ENCODE data around the gene GPSM1.

DNA sequence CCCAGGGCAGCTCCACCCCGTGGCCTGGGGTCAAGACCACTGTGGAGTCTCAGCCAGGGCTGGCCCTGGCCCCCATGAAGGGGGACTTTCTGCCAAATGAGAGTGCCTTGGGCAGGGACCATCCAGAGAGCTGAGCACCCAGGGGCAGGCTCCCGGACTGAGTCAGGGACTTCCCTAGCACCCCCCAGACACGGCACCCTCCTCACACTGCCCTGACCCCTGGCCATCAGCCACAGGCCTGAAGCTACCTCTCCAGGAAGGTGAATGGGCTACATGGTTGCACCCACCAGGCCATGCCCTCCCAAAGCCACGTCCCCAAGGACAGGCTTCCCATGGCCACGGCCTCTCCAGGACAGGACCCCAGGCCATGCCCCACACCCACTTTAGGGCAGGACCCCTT, 32.9 kb upstream of the GPSM1 start:
- TF ChIP-seq POLR2AphosphoS5 (IDR thresholded peaks at IDR 0.05) = no peak
- no peak for TF ChIP-seq POLR2A (IDR thresholded peaks at IDR 0.05)
- TF ChIP-seq, protein P1, sequence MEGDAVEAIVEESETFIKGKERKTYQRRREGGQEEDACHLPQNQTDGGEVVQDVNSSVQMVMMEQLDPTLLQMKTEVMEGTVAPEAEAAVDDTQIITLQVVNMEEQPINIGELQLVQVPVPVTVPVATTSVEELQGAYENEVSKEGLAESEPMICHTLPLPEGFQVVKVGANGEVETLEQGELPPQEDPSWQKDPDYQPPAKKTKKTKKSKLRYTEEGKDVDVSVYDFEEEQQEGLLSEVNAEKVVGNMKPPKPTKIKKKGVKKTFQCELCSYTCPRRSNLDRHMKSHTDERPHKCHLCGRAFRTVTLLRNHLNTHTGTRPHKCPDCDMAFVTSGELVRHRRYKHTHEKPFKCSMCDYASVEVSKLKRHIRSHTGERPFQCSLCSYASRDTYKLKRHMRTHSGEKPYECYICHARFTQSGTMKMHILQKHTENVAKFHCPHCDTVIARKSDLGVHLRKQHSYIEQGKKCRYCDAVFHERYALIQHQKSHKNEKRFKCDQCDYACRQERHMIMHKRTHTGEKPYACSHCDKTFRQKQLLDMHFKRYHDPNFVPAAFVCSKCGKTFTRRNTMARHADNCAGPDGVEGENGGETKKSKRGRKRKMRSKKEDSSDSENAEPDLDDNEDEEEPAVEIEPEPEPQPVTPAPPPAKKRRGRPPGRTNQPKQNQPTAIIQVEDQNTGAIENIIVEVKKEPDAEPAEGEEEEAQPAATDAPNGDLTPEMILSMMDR (IDR thresholded peaks at IDR 0.05) = no peak
